ENCODE data around the gene DNM3. TPM values are rescaled to one million over a fixed set of nuclear protein-coding genes. Genes with fewer than 3 reads are reported as not detected.

The DNM3 gene
- total RNA-seq, 1 donor, result 0.72 TPM

GRCh38 chr1:172162236-172162635, 320.9 kb downstream of the DNM3 start:
- Histone ChIP-seq H3K4me2 (ENCODE audit: insufficient read depth, low read length) (no peak overlapping the region), H4K20me1 (ENCODE audit: insufficient read depth, low read length) (no peaks in the 10 kb centered on the region), H3K36me3 (ENCODE audit: insufficient read depth, low read length) (no peaks in the 10 kb centered on the region), H3K9me3 (ENCODE audit: low read depth, low read length) (no peaks in the 10 kb centered on the region), H3K27ac (ENCODE audit: low read depth, low read length) (no peak overlapping the region), H3K4me1 (ENCODE audit: insufficient read depth, low read length) (peaks cover 13% of the 10 kb centered on the region), H3K27me3 (ENCODE audit: insufficient read depth, low read length) (no peaks in the 10 kb centered on the region), H3K4me3 (ENCODE audit: insufficient read depth, low read length) (no peak overlapping the region), H3K79me2 (ENCODE audit: insufficient read depth, low read length) (no peaks in the 10 kb centered on the region), H2AFZ (ENCODE audit: low read length) (no peak overlapping the region)
- DNase-seq (ENCODE audit: insufficient read length, low spot score, missing footprints), result no peak
- TF ChIP-seq, protein P1, sequence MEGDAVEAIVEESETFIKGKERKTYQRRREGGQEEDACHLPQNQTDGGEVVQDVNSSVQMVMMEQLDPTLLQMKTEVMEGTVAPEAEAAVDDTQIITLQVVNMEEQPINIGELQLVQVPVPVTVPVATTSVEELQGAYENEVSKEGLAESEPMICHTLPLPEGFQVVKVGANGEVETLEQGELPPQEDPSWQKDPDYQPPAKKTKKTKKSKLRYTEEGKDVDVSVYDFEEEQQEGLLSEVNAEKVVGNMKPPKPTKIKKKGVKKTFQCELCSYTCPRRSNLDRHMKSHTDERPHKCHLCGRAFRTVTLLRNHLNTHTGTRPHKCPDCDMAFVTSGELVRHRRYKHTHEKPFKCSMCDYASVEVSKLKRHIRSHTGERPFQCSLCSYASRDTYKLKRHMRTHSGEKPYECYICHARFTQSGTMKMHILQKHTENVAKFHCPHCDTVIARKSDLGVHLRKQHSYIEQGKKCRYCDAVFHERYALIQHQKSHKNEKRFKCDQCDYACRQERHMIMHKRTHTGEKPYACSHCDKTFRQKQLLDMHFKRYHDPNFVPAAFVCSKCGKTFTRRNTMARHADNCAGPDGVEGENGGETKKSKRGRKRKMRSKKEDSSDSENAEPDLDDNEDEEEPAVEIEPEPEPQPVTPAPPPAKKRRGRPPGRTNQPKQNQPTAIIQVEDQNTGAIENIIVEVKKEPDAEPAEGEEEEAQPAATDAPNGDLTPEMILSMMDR (IDR thresholded peaks at IDR 0.05; ENCODE audit: extremely low read depth, low read depth, low read length), result no peak

GRCh38 chr1:172163498-172164215, 322.4 kb downstream of the DNM3 start:
- peak overlapping the region; percentile 49 for H2AFZ ChIP-seq (ENCODE audit: low read length)
- H3K4me2 ChIP-seq (ENCODE audit: insufficient read depth, low read length), result no peak overlapping the region
- no peaks in the 10 kb centered on the region for H3K9me3 ChIP-seq (ENCODE audit: low read depth, low read length)
- no peak overlapping the region for H3K4me3 ChIP-seq (ENCODE audit: insufficient read depth, low read length)
- TF ChIP-seq, protein P1 (IDR thresholded peaks at IDR 0.05; ENCODE audit: extremely low read depth, low read depth, low read length), result no peak
- no peaks in the 10 kb centered on the region for H3K36me3 ChIP-seq (ENCODE audit: insufficient read depth, low read length)
- no peaks in the 10 kb centered on the region for H3K79me2 ChIP-seq (ENCODE audit: insufficient read depth, low read length)
- no peaks in the 10 kb centered on the region for H4K20me1 ChIP-seq (ENCODE audit: insufficient read depth, low read length)
- no peak for DNase-seq (ENCODE audit: insufficient read length, low spot score, missing footprints)
- no peak overlapping the region for H3K27ac ChIP-seq (ENCODE audit: low read depth, low read length)
- peaks cover 18% of the 10 kb centered on the region for H3K4me1 ChIP-seq (ENCODE audit: insufficient read depth, low read length)
- H3K27me3 ChIP-seq (ENCODE audit: insufficient read depth, low read length), result no peaks in the 10 kb centered on the region

GRCh38 chr1:172165403-172165802, 324.1 kb downstream of the DNM3 start:
- Histone ChIP-seq H3K79me2 (ENCODE audit: insufficient read depth, low read length) (no peaks in the 10 kb centered on the region), H3K36me3 (ENCODE audit: insufficient read depth, low read length) (no peaks in the 10 kb centered on the region), H3K4me2 (ENCODE audit: insufficient read depth, low read length) (no peak overlapping the region), H3K27me3 (ENCODE audit: insufficient read depth, low read length) (no peaks in the 10 kb centered on the region), H3K4me1 (ENCODE audit: insufficient read depth, low read length) (peaks cover 19% of the 10 kb centered on the region), H3K4me3 (ENCODE audit: insufficient read depth, low read length) (no peak overlapping the region), H3K9me3 (ENCODE audit: low read depth, low read length) (no peaks in the 10 kb centered on the region), H3K27ac (ENCODE audit: low read depth, low read length) (no peak overlapping the region), H4K20me1 (ENCODE audit: insufficient read depth, low read length) (no peaks in the 10 kb centered on the region), H2AFZ (ENCODE audit: low read length) (no peak overlapping the region)
- TF ChIP-seq, protein P1 (IDR thresholded peaks at IDR 0.05; ENCODE audit: extremely low read depth, low read depth, low read length), result no peak
- DNase-seq (ENCODE audit: insufficient read length, low spot score, missing footprints), result no peak

DNA sequence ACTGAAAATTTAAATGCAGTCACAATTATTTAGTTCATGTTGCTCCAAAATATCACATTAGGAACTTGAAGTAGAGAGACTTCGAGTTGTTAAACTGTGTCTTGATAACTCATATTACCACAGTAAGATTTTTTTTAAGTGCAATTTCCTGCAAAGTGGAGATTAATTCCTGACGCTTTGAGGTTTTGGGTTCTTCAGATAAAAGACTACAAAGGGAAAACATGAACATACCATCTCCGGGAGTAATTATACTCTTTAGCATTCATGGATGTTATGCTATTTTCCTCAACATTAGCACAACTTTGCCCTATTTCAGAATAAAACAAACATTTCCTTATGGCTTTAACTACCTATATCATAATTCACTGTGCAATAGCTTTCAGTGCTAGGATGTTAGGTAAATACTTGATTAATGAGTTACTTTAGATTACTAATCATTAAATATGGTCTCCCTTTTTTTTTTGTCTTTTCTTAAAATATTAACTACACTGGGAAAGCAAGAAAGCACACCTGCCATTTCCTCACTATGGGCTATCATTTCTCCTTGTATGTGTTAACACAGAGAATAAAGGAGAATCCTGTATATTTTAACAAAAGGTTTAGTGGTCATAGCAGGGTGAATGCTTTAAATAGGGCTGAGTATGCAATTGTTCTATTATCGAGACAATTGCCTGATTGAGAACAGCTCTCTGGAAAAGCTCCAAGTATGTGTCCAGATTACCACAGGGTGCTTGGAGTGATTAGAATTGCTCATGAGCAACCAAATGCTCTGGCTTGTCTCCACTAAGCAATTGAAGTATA, 326.7 kb downstream of the DNM3 start:
- H3K4me2 ChIP-seq (ENCODE audit: insufficient read depth, low read length), result peak overlapping the region; percentile 4
- TF ChIP-seq, protein P1 (IDR thresholded peaks at IDR 0.05; ENCODE audit: extremely low read depth, low read depth, low read length), result no peak
- H3K27ac ChIP-seq (ENCODE audit: low read depth, low read length), result no peak overlapping the region
- H3K4me3 ChIP-seq (ENCODE audit: insufficient read depth, low read length), result no peak overlapping the region
- no peaks in the 10 kb centered on the region for H4K20me1 ChIP-seq (ENCODE audit: insufficient read depth, low read length)
- H3K4me1 ChIP-seq (ENCODE audit: insufficient read depth, low read length), result peaks cover 25% of the 10 kb centered on the region
- DNase-seq (ENCODE audit: insufficient read length, low spot score, missing footprints), result no peak
- no peaks in the 10 kb centered on the region for H3K9me3 ChIP-seq (ENCODE audit: low read depth, low read length)
- H3K36me3 ChIP-seq (ENCODE audit: insufficient read depth, low read length), result no peaks in the 10 kb centered on the region
- no peak overlapping the region for H2AFZ ChIP-seq (ENCODE audit: low read length)
- H3K79me2 ChIP-seq (ENCODE audit: insufficient read depth, low read length), result no peaks in the 10 kb centered on the region
- no peaks in the 10 kb centered on the region for H3K27me3 ChIP-seq (ENCODE audit: insufficient read depth, low read length)

Measured in osteoblast (primary cell).